GM21390 (cell line): ENCODE measurements around the gene HOXB5.

Source experiments
- ATAC-seq: cut with Tn5 transposase; IDR thresholded peaks from one replicate; pipeline ENCODE4 v1.9.1; 2021; ENCODE audit not compliant: unreplicated experiment

The HOXB5 gene

GRCh38 chr17:48617471-48618255 lies 24.1 kb upstream of the HOXB5 start:
- no peak for ATAC-seq

GRCh38 chr17:48616717-48617470 lies 23.3 kb upstream of the HOXB5 start:
- ATAC-seq: no peak

GRCh38 chr17:48615963-48616716 lies 22.6 kb upstream of the HOXB5 start:
- no peak for ATAC-seq

- no peak for ATAC-seq
These were observed 21.7 kb upstream of the HOXB5 start, which contains the start of gene HOXB8 for GRCh38 chr17:48615047-48615962. Gene HOXB8, minus strand, starts transcription at chr17:48615292. Its CDS starts 588 bp downstream, at chr17:48614704.

GRCh38 chr17:48613862-48614694 lies 20.5 kb upstream of the HOXB5 start:
- no peak for ATAC-seq

- ATAC-seq: no peak
These were observed 19.5 kb upstream of the HOXB5 start for GRCh38 chr17:48612854-48613691.

GRCh38 chr17:48612456-48612853 lies 18.9 kb upstream of the HOXB5 start:
- no peak for ATAC-seq

GRCh38 chr17:48611681-48612455 lies 18.3 kb upstream of the HOXB5 start:
- no peak for ATAC-seq

GRCh38 chr17:48611213-48611612 lies 17.6 kb upstream of the HOXB5 start:
- no peak for ATAC-seq

GRCh38 chr17:48610282-48611211 lies 17.0 kb upstream of the HOXB5 start, which contains the start of gene HOXB7:
Gene HOXB7, minus strand, starts transcription at chr17:48611017. Its CDS starts 99 bp downstream, at chr17:48610918.
- ATAC-seq: no peak

- ATAC-seq: no peak
These were observed 16.2 kb upstream of the HOXB5 start for GRCh38 chr17:48609759-48610281.

- no peak for ATAC-seq
These were observed 15.5 kb upstream of the HOXB5 start for GRCh38 chr17:48609033-48609432.

GRCh38 chr17:48608494-48608834 lies 14.9 kb upstream of the HOXB5 start:
- ATAC-seq: no peak

- ATAC-seq: no peak
These were observed 13.5 kb upstream of the HOXB5 start for GRCh38 chr17:48606892-48607614.

GRCh38 chr17:48605991-48606891 lies 12.7 kb upstream of the HOXB5 start:
- ATAC-seq: no peak
